HAP-1 (cell line): ENCODE data around the gene PLCH1.
A peak's percentile ranks its signal among the peaks of the same experiment; 100 is the strongest.

Source experiments
- DNase-seq, 2 experiments: peaks; one replicate each; pipeline ENCODE4 v3.0.0-alpha.2; 2016 to 2020; ENCODE audit warnings: low spot score in 2 of 2
- H3K27me3 ChIP-seq: fragments of 250-450 bp; sonication (Bioruptor Pico); 2 replicates; pipeline ENCODE4 v1.5.1; 2020; ENCODE audit warnings: low read depth, mild to moderate bottlenecking, moderate library complexity
- H3K36me3 ChIP-seq: fragments of 250-450 bp; sonication (Bioruptor Pico); replicated peaks from 2 replicates; pipeline ENCODE4 v1.5.1; 2020; ENCODE audit warnings: mild to moderate bottlenecking
- H3K4me1 ChIP-seq: fragments of 250-450 bp; sonication (Bioruptor Pico); 2 replicates; pipeline ENCODE4 v1.5.1; 2020; ENCODE audit warnings: mild to moderate bottlenecking
- H3K4me3 ChIP-seq: fragments of 250-450 bp; sonication (Bioruptor Pico); 2 replicates; pipeline ENCODE4 v1.5.1; 2020; ENCODE audit warnings: mild to moderate bottlenecking, moderate library complexity
- H3K9me3 ChIP-seq: fragments of 250-450 bp; sonication (Bioruptor Pico); 2 replicates; pipeline ENCODE4 v1.5.1; 2020; ENCODE audit warnings: mild to moderate bottlenecking, moderate library complexity
- in situ Hi-C: fragments of 300-500 bp; cut with MboI; formaldehyde crosslinking; loops from 3 replicates; pipeline ENCODE4 v1.14.3; 2020; ENCODE audit warnings: low sequenced_read_pairs, inconsistent platforms, mixed read lengths

PLCH1 gene

GRCh38 chr3:155594526-155595187 is 150.2 kb downstream of the PLCH1 start:
- DNase-seq = no peak

DNA sequence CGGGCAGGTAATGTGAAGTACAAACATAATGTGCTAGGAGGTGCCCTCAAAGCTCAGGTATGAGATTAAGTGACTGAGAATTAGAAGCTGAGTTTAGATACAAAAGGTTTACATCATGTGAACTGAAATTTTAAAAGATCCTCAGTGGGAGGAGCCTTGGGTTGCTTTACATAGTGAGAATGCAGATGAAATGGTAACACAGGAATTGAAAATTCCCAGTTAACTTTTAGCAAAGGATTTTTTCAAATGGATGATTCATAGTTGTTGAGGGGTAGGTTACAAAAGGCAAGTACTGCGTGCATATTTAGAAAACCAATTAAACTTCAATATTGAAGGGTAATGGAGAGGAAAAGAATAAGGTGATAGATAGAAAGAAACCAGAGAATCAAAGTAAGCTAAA is 157.3 kb downstream of the PLCH1 start:
- Histone ChIP-seq H3K4me1 (0 out of 2 replicates have a peak, but pooled peaks cover 2% of the 10 kb centered on the region), H3K36me3 (no peaks in the 10 kb centered on the region; the same call in 1 of the 2 replicates), H3K4me3 (no peak overlapping the region), H3K9me3 (no peaks in the 10 kb centered on the region), H3K27me3 (no peaks in the 10 kb centered on the region)
- DNase-seq = no peak
- in situ Hi-C loops = no loop called here

More at GRCh38 chr3:155594526-155595187, 150.2 kb downstream of the PLCH1 start:
- in situ Hi-C loops = no loop called here
- Histone ChIP-seq H3K4me3 (no peak overlapping the region), H3K9me3 (no peaks in the 10 kb centered on the region), H3K36me3 (no peaks in the 10 kb centered on the region; the same call in 1 of the 2 replicates), H3K27me3 (no peaks in the 10 kb centered on the region), H3K4me1 (no peaks in the 10 kb centered on the region)

DNA sequence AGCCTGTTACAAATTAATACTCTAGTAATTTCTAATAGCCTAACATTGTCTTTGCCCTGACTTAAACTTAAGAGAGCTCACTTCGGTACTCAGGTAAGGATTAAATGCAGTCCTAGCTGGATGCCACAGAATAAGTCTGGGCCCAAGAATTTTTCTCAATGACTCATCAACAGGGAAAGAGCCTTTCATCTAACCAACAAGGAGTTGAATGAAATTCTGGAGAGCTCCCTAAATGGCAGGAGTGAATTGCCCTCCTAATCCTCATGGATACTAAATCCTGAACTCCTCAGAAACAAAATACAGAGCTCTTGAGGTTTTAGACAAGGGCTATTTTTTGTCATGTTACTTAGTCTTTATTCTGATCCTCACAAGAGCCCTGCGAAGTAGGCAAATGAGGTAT is 159.5 kb downstream of the PLCH1 start:
- no peak overlapping the region for H3K4me3 ChIP-seq
- 0 out of 2 replicates have a peak, but pooled peaks cover 2% of the 10 kb centered on the region for H3K4me1 ChIP-seq
- in situ Hi-C loops = no loop called here
- no peaks in the 10 kb centered on the region for H3K36me3 ChIP-seq
- DNase-seq = peak in 1 of 2 experiments; percentile 51
- H3K9me3 ChIP-seq = no peaks in the 10 kb centered on the region
- no peaks in the 10 kb centered on the region for H3K27me3 ChIP-seq

DNA sequence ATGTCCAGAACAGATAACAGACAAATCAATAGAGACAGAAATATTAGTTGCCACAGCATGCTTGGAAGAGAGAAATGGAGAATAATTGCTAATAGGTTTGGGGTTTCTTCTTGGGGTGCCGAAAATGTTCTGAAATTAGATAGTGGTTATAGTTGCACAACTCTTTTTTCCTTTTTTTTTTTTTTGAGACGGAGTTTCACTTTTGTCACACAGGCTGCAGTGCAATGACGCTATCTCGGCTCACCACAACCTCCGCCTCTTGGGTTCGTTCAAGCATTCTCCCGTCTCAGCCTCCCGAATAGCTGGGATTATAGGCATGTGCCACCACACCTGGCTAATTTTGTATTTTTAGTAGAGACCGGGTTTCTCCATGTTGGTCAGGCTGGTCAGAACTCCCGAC is 163.3 kb downstream of the PLCH1 start:
- no peak for DNase-seq

GRCh38 chr3:155572085-155572484 is 172.8 kb downstream of the PLCH1 start:
- in situ Hi-C loops = no loop called here
- Histone ChIP-seq H3K9me3 (no peaks in the 10 kb centered on the region), H3K36me3 (no peaks in the 10 kb centered on the region), H3K4me1 (no peaks in the 10 kb centered on the region), H3K27me3 (no peaks in the 10 kb centered on the region), H3K4me3 (no peak overlapping the region)
- no peak for DNase-seq

More for the DNA sequence above, 163.3 kb downstream of the PLCH1 start:
- in situ Hi-C loops = no loop called here
- no peaks in the 10 kb centered on the region for H3K36me3 ChIP-seq
- 0 out of 2 replicates have a peak, but pooled peaks cover 2% of the 10 kb centered on the region for H3K4me1 ChIP-seq
- H3K4me3 ChIP-seq = no peak overlapping the region
- H3K9me3 ChIP-seq = no peaks in the 10 kb centered on the region
- no peaks in the 10 kb centered on the region for H3K27me3 ChIP-seq

GRCh38 chr3:155568295-155568694 is 176.6 kb downstream of the PLCH1 start:
- Histone ChIP-seq H3K4me3 (no peak overlapping the region), H3K9me3 (no peaks in the 10 kb centered on the region), H3K36me3 (no peaks in the 10 kb centered on the region), H3K27me3 (no peaks in the 10 kb centered on the region), H3K4me1 (no peaks in the 10 kb centered on the region)
- in situ Hi-C loops = no loop called here
- DNase-seq = no peak

DNA sequence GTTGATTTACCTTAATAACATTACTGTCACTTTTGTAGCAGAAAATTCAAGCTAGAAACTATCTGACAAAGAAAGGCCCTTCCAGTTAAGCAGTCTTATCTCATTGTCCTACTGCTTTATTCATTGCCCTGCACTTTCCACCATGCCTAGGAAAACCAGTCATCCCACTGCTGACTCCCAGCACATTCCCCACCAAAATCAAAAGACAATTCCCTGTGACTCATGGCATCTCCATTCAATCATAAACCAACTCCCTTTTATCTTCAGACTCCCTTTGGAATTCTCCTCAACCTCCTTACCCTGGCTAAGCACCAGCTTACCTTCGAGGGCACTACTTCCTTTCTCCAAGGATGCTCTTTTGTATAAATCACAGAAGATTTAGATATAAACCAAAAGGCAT is 184.3 kb downstream of the PLCH1 start:
- peak; percentile 21 to 35 for DNase-seq

DNA sequence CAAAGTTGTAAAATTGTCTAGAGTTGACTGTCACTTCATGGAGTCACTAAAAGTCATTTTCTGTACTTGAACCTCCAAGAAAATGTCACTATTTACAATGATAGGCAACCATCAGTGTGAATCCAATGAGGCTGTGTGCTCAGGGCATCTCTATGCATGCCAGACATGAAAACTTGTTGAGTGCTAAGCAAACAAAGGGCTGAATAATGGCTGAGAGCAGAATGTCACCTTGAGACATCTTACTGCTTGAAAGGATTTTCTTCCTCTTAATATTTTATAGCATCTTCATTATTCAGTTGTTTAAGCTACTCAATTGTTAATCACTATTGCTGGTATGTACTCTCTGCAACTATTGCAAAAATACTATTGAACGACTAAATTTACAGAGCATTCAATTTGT is 184.7 kb downstream of the PLCH1 start:
- peak; percentile 14 to 52 for DNase-seq
- Histone ChIP-seq H3K4me1 (peaks cover 25% of the 10 kb centered on the region), H3K9me3 (no peaks in the 10 kb centered on the region), H3K27me3 (no peaks in the 10 kb centered on the region), H3K36me3 (no peaks in the 10 kb centered on the region), H3K4me3 (no peak overlapping the region)
- in situ Hi-C loops = no loop called here

More for the DNA sequence above, 184.3 kb downstream of the PLCH1 start:
- no peak overlapping the region for H3K4me3 ChIP-seq
- H3K36me3 ChIP-seq = no peaks in the 10 kb centered on the region
- H3K9me3 ChIP-seq = no peaks in the 10 kb centered on the region
- in situ Hi-C loops = no loop called here
- H3K27me3 ChIP-seq = no peaks in the 10 kb centered on the region
- H3K4me1 ChIP-seq = peaks cover 20% of the 10 kb centered on the region

GRCh38 chr3:155556531-155556930 is 188.3 kb downstream of the PLCH1 start:
- Histone ChIP-seq H3K4me1 (peaks cover 32% of the 10 kb centered on the region), H3K4me3 (no peak overlapping the region), H3K27me3 (no peaks in the 10 kb centered on the region), H3K9me3 (no peaks in the 10 kb centered on the region), H3K36me3 (no peaks in the 10 kb centered on the region)
- peak; percentile 73 to 84 for DNase-seq
- in situ Hi-C loops = no loop called here

- Histone ChIP-seq H3K36me3 (no peaks in the 10 kb centered on the region), H3K27me3 (no peaks in the 10 kb centered on the region), H3K4me3 (no peak overlapping the region), H3K4me1 (peaks cover 32% of the 10 kb centered on the region), H3K9me3 (no peaks in the 10 kb centered on the region)
- no peak for DNase-seq
- in situ Hi-C loops = no loop called here
Measured at GRCh38 chr3:155555479-155556060, 189.3 kb downstream of the PLCH1 start.

GRCh38 chr3:155554777-155555451 is 190.0 kb downstream of the PLCH1 start:
- no peak overlapping the region for H3K4me3 ChIP-seq
- peak; percentile 24 to 54 for DNase-seq
- in situ Hi-C loops = no loop called here

GRCh38 chr3:155553780-155554179 is 191.1 kb downstream of the PLCH1 start:
- no peaks in the 10 kb centered on the region for H3K36me3 ChIP-seq
- in situ Hi-C loops = no loop called here
- no peak for DNase-seq
- H3K27me3 ChIP-seq = no peaks in the 10 kb centered on the region
- no peak overlapping the region for H3K4me3 ChIP-seq
- H3K4me1 ChIP-seq = peaks cover 28% of the 10 kb centered on the region
- H3K9me3 ChIP-seq = no peaks in the 10 kb centered on the region

More at GRCh38 chr3:155554777-155555451, 190.0 kb downstream of the PLCH1 start:
- Histone ChIP-seq H3K36me3 (no peaks in the 10 kb centered on the region), H3K4me1 (peaks cover 28% of the 10 kb centered on the region), H3K27me3 (no peaks in the 10 kb centered on the region), H3K9me3 (no peaks in the 10 kb centered on the region)

GRCh38 chr3:155553326-155553725 is 191.5 kb downstream of the PLCH1 start:
- Histone ChIP-seq H3K36me3 (no peaks in the 10 kb centered on the region), H3K27me3 (no peaks in the 10 kb centered on the region), H3K9me3 (no peaks in the 10 kb centered on the region), H3K4me1 (peaks cover 28% of the 10 kb centered on the region), H3K4me3 (no peak overlapping the region)
- no peak for DNase-seq
- in situ Hi-C loops = no loop called here

DNA sequence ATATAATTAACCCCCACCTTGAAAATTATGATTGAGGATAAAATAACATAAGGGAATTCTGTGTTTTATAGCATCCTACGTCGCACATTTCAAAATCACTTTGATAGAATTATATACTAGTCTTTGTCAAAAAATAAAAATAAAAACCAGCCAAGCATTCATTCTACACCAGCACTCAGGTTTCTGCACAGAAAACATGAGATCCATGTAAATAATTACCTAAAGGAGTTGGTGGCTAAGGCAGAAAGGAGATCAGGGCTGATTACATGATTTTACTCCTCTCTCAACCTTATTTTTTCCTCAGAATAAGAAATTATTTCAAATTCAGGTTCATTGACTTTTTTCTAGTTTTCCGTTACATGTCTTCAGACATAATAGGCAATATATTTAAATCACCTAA is 194.5 kb downstream of the PLCH1 start:
- Histone ChIP-seq H3K4me3 (no peak overlapping the region), H3K4me1 (peaks cover 9% of the 10 kb centered on the region), H3K27me3 (no peaks in the 10 kb centered on the region), H3K9me3 (no peaks in the 10 kb centered on the region), H3K36me3 (no peaks in the 10 kb centered on the region)
- in situ Hi-C loops = no loop called here
- DNase-seq = no peak
